OCI-LY1 (cell line): ENCODE data around the gene MVP.

Experiments
- H2AFZ ChIP-seq: fragments of 200-600 bp; sonication (generic), shearing (Covaris generic); 2 replicates; pipeline ENCODE4 v1.6.0; 2014; ENCODE audit warnings: antibody characterized with exemption, mild to moderate bottlenecking, low read length
- H3F3A ChIP-seq: fragments of 200-600 bp; sonication (generic), shearing (Covaris generic); 2 replicates; pipeline ENCODE4 v1.6.0; 2014; ENCODE audit warnings: mild to moderate bottlenecking, antibody characterized with exemption, low read length, moderate library complexity; ENCODE audit not compliant: insufficient read depth
- H3K27ac ChIP-seq: fragments of 200-600 bp; sonication (generic); 2 replicates; pipeline ENCODE4 v1.5.1; 2014; ENCODE audit warnings: low read length, mixed run types, mild to moderate bottlenecking, low read depth; ENCODE audit not compliant: poor library complexity, severe bottlenecking
- H3K27me3 ChIP-seq: fragments of 200-600 bp; sonication (generic); 2 replicates; pipeline ENCODE4 v1.6.0; 2014; ENCODE audit warnings: antibody characterized with exemption, mild to moderate bottlenecking, low read length, moderate library complexity; ENCODE audit not compliant: insufficient read depth
- H3K36me3 ChIP-seq: fragments of 200-600 bp; sonication (generic); 2 replicates; pipeline ENCODE4 v1.6.1; 2014; ENCODE audit warnings: mild to moderate bottlenecking, antibody characterized with exemption, low read length, moderate library complexity, mixed read lengths; ENCODE audit not compliant: insufficient read depth
- H3K4me1 ChIP-seq: fragments of 200-600 bp; sonication (generic); 2 replicates; pipeline ENCODE4 v1.5.1; 2014; ENCODE audit warnings: mild to moderate bottlenecking, low read length, moderate library complexity; ENCODE audit not compliant: insufficient read depth, severe bottlenecking
- H3K4me2 ChIP-seq: fragments of 200-600 bp; sonication (generic), shearing (Covaris generic); 2 replicates; pipeline ENCODE4 v1.6.1; 2014; ENCODE audit warnings: low read length
- H3K4me3 ChIP-seq: fragments of 200-600 bp; sonication (generic); 2 replicates; pipeline ENCODE4 v1.5.1; 2014; ENCODE audit warnings: low read length, low read depth, mild to moderate bottlenecking, mixed read lengths; ENCODE audit not compliant: poor library complexity, severe bottlenecking
- H3K79me2 ChIP-seq: fragments of 200-600 bp; shearing (Covaris generic); 2 replicates; pipeline ENCODE4 v1.6.1; 2016; ENCODE audit warnings: mixed run types, low read length, mixed read lengths; ENCODE audit not compliant: insufficient read depth
- H3K9ac ChIP-seq: fragments of 200-600 bp; sonication (generic), shearing (Covaris generic); 2 replicates; pipeline ENCODE4 v1.6.1; 2014; ENCODE audit warnings: mild to moderate bottlenecking, low read length, mixed read lengths
- H3K9me2 ChIP-seq: fragments of 200-600 bp; sonication (generic), shearing (Covaris generic); 2 replicates; pipeline ENCODE4 v1.6.1; 2014; ENCODE audit warnings: low read depth, mild to moderate bottlenecking, low read length, mixed read lengths
- H3K9me3 ChIP-seq: fragments of 200-600 bp; shearing (Covaris generic); 2 replicates; pipeline ENCODE4 v1.6.1; 2014; ENCODE audit warnings: low read length, mixed read lengths
- H4K20me1 ChIP-seq: fragments of 200-600 bp; sonication (generic), shearing (Covaris generic); 2 replicates; pipeline ENCODE4 v1.6.0; 2016; ENCODE audit warnings: mild to moderate bottlenecking, low read length; ENCODE audit not compliant: insufficient read depth
- CTCF ChIP-seq: fragments of 200-600 bp; sonication (generic), shearing (Covaris generic); IDR thresholded peaks from 2 replicates; pipeline ENCODE4 v1.5.1; 2017; ENCODE audit warnings: mild to moderate bottlenecking, antibody characterized with exemption, low read length, moderate library complexity, mixed read lengths
- EZH2 ChIP-seq: fragments of 200-600 bp; sonication (generic), shearing (Covaris generic); IDR thresholded peaks from 2 replicates; pipeline ENCODE4 v1.8.0; 2017; ENCODE audit warnings: borderline replicate concordance, mixed run types, mild to moderate bottlenecking, antibody characterized with exemption, low read length, moderate library complexity, mixed read lengths

The MVP gene

DNA sequence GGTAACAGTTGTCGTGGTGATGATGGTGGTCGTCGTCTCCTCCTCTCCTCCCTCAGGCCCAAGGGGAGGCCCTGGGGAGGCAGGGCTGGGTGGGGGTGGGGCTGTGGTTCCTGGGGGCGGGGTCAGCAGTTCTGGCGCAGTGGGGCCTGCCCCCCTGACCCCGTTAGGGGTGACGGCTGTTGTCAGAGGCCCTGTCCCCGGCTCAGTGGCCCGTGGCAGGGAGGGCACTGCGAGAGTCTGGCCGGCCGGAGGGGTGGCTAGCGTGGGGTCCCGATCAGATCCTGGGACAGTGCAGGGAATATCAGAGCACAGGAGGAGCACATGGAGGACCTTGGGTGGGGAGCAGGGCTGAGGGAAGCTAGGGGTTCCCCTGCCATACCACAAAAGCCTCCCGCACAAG is 76.6 kb downstream of the MVP start:
- Histone ChIP-seq H3K4me1 (peaks cover 5% of the 10 kb centered on the region), H2AFZ (no peak overlapping the region), H3K27me3 (no peaks in the 10 kb centered on the region; the same call in 1 of the 2 replicates), H4K20me1 (no peaks in the 10 kb centered on the region), H3K4me3 (no peak overlapping the region), H3K4me2 (no peak overlapping the region), H3K79me2 (no peaks in the 10 kb centered on the region), H3F3A (no peaks in the 10 kb centered on the region), H3K9me2 (no peaks in the 10 kb centered on the region), H3K36me3 (no peaks in the 10 kb centered on the region), H3K9ac (no peak overlapping the region), H3K27ac (no peak overlapping the region), H3K9me3 (no peaks in the 10 kb centered on the region)
- TF ChIP-seq CTCF (no peak), EZH2 (no peak)

GRCh38 chr16:29897333-29897732 is 77.1 kb downstream of the MVP start:
- no peaks in the 10 kb centered on the region for H3K79me2 ChIP-seq
- no peaks in the 10 kb centered on the region for H3K9me3 ChIP-seq
- no peak for TF ChIP-seq CTCF
- no peak for TF ChIP-seq EZH2
- H3K36me3 ChIP-seq = no peaks in the 10 kb centered on the region
- H4K20me1 ChIP-seq = no peaks in the 10 kb centered on the region
- H3K4me3 ChIP-seq = no peak overlapping the region
- no peaks in the 10 kb centered on the region; the same call in 1 of the 2 replicates for H3K27me3 ChIP-seq
- no peaks in the 10 kb centered on the region for H3F3A ChIP-seq
- H3K4me2 ChIP-seq = no peak overlapping the region
- H3K9ac ChIP-seq = no peak overlapping the region
- no peaks in the 10 kb centered on the region for H3K9me2 ChIP-seq
- H3K27ac ChIP-seq = no peak overlapping the region
- H3K4me1 ChIP-seq = peaks cover 5% of the 10 kb centered on the region
- H2AFZ ChIP-seq = no peak overlapping the region
